Progenitor cell of endocrine pancreas (in vitro differentiated cells): Measurements from ENCODE around the gene CTSC. TPM values are rescaled to one million over a fixed set of nuclear protein-coding genes. Genes with fewer than 3 reads are reported as not detected.

Experiments
- DNase-seq: peaks from one replicate; pipeline ENCODE4 v3.0.0; 2021; ENCODE audit warnings: low spot score; ENCODE audit not compliant: unreplicated experiment
- H3K27ac Mint-ChIP-seq: 2 replicates; pipeline ENCODE4 v1.8.0; 2021; ENCODE audit warnings: mild to moderate bottlenecking, moderate library complexity, mixed read lengths
- H3K27me3 Mint-ChIP-seq: 2 replicates; pipeline ENCODE4 v1.8.0; 2021; ENCODE audit warnings: mixed read lengths
- H3K36me3 Mint-ChIP-seq: 2 replicates; pipeline ENCODE4 v1.8.0; 2022; ENCODE audit warnings: mixed read lengths; ENCODE audit not compliant: insufficient read depth
- H3K4me1 Mint-ChIP-seq: 2 replicates; pipeline ENCODE4 v1.8.0; 2021; ENCODE audit warnings: low read depth, mixed read lengths
- H3K4me3 Mint-ChIP-seq: 2 replicates; pipeline ENCODE4 v1.8.0; 2021; ENCODE audit warnings: low read depth, mild to moderate bottlenecking, moderate library complexity, mixed read lengths
- H3K9me3 Mint-ChIP-seq: 2 replicates; pipeline ENCODE4 v1.8.0; 2021; ENCODE audit warnings: low read depth, mixed read lengths
- total RNA-seq: library from RNA; stranded (reverse); gene quantifications from 2 replicates; pipeline ENCODE4 v1.2.1, GENCODE V29; 2021
- TF ChIP-seq, protein P1 (sequence below): fragments of 200-600 bp; sonication (generic); IDR thresholded peaks from one replicate; pipeline ENCODE4 v1.5.0; 2021; ENCODE audit warnings: antibody characterized with exemption, mild to moderate bottlenecking; ENCODE audit not compliant: unreplicated experiment

Gene CTSC
- total RNA-seq, 1 donor from 2014 or later = 55.0 TPM

DNA sequence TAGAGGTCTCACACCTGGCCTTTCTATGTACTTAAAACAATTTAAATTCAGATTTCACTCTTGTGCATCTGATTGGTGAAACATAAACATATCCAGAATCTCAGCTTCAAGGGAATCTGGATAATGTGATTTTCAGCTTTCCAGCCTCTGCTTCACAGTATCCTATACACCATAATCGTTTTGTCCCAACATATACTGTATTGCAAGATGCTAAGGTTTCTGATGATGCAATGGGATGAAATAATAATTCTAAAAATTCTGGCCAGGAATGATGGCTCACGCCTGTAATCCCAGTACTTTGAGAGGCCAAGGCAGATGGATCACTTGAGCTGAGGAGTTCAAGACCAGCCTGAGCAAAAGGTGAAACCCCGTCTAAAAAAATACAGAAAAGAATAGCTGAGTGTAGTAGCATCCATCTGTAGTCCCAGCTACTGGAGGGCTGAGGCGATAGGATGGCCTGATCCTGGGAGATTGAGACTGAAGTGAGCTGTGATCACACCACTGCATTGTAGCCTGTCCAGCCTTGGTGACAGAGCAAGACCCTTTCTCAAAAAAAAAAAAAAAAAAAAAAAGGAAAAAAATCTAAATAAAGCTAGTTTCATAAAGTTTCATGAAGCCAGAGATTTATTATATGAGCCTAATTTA is 41.0 kb upstream of the CTSC start:
- Mint-ChIP-seq H3K4me1 (no peaks in the 10 kb centered on the region), H3K36me3 (no peaks in the 10 kb centered on the region), H3K4me3 (no peak overlapping the region), H3K27me3 (no peaks in the 10 kb centered on the region), H3K9me3 (no peaks in the 10 kb centered on the region), H3K27ac (no peak overlapping the region)
- TF ChIP-seq, protein P1, sequence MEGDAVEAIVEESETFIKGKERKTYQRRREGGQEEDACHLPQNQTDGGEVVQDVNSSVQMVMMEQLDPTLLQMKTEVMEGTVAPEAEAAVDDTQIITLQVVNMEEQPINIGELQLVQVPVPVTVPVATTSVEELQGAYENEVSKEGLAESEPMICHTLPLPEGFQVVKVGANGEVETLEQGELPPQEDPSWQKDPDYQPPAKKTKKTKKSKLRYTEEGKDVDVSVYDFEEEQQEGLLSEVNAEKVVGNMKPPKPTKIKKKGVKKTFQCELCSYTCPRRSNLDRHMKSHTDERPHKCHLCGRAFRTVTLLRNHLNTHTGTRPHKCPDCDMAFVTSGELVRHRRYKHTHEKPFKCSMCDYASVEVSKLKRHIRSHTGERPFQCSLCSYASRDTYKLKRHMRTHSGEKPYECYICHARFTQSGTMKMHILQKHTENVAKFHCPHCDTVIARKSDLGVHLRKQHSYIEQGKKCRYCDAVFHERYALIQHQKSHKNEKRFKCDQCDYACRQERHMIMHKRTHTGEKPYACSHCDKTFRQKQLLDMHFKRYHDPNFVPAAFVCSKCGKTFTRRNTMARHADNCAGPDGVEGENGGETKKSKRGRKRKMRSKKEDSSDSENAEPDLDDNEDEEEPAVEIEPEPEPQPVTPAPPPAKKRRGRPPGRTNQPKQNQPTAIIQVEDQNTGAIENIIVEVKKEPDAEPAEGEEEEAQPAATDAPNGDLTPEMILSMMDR = no peak
- DNase-seq = no peak

DNA sequence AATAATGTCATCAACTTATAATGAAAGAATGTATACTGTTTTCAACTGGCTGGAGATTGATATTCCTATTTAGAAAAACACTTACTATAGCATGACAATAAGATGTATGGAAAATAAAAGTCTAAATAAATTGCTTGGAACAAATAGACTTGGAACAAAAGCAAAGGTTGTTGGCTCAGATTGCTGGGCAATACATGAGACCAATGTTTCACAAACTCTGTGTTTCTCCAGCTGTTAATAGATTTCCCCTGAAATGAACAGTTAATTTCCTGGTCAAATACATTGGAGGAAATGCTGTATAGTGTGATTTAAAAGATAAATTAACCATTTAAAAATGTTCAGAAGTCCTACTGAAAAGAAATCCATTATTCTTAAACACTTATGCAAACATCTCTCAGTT is 40.1 kb upstream of the CTSC start:
- H3K9me3 Mint-ChIP-seq = no peaks in the 10 kb centered on the region
- TF ChIP-seq, protein P1 = no peak
- H3K27ac Mint-ChIP-seq = no peak overlapping the region
- no peaks in the 10 kb centered on the region for H3K27me3 Mint-ChIP-seq
- no peak for DNase-seq
- H3K4me1 Mint-ChIP-seq = no peaks in the 10 kb centered on the region
- H3K36me3 Mint-ChIP-seq = no peaks in the 10 kb centered on the region
- H3K4me3 Mint-ChIP-seq = no peak overlapping the region

DNA sequence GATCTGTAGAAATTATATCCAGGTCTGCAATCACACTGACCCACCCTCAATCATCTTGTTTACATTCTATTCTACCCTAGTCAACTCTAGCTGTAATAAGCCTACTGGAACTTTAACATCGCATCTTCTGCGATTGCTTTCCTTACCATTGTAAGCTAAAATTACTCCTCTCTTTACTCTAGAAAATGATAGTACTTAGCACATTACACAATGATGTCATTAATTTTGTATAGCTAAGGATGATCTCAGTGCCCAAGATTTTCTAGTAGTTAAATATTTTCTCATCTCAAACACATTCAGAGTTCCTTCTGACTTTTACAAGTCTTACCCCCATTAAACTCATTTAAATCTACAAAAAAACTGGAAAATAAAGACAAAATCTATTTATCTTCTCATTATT is 39.6 kb upstream of the CTSC start:
- no peak for DNase-seq
- no peak overlapping the region for H3K27ac Mint-ChIP-seq
- TF ChIP-seq, protein P1 = no peak
- no peak overlapping the region for H3K4me3 Mint-ChIP-seq
- H3K9me3 Mint-ChIP-seq = no peaks in the 10 kb centered on the region
- H3K4me1 Mint-ChIP-seq = no peaks in the 10 kb centered on the region
- no peaks in the 10 kb centered on the region for H3K27me3 Mint-ChIP-seq
- H3K36me3 Mint-ChIP-seq = no peaks in the 10 kb centered on the region

DNA sequence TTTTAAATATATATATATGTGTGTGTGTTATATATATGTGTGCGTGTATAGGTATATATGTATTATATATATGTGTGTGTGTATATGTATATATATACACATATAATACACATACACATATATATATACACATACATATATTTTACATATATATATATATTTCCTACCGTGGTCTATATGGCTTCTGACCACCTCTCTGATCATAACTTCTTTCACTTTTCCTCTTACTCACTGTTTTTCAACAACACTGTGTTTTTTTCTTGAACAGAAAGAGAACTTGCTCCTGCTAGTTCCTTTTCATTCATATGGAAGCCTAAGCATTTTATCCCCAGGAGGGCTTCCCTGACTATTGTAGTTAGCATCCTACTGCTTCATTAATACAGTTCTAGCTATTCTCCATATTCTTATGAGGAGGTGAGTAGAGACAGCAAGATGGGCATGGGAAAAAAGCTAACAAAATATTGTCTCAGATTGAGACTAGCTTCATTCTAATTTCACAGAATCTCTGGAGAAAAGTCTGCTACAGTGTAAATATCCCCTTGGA is 38.5 kb upstream of the CTSC start:
- no peak overlapping the region for H3K4me3 Mint-ChIP-seq
- H3K4me1 Mint-ChIP-seq = no peaks in the 10 kb centered on the region
- no peaks in the 10 kb centered on the region for H3K9me3 Mint-ChIP-seq
- H3K36me3 Mint-ChIP-seq = no peaks in the 10 kb centered on the region
- TF ChIP-seq, protein P1 = no peak
- no peak overlapping the region for H3K27ac Mint-ChIP-seq
- DNase-seq = no peak
- H3K27me3 Mint-ChIP-seq = no peaks in the 10 kb centered on the region

DNA sequence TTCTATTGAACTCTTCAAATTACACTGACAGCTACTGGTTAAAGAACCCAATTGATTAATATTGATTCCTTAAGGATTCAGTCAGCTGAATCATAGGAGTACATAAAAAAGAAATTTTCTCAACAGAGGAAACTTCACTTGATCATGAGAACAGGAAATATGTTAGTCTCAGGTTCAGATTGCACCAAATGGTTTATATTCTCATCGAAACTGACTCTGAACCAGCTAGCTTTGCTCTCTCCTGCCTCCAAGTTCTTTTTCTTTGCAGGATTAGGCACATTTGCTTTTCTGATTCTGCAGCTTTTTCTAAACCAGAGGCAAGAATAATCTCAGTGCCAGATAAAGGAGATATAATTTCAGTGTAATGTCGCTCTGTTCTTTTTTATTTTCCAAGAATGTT is 33.2 kb upstream of the CTSC start:
- H3K4me1 Mint-ChIP-seq = no peaks in the 10 kb centered on the region
- no peaks in the 10 kb centered on the region for H3K36me3 Mint-ChIP-seq
- DNase-seq = no peak
- H3K9me3 Mint-ChIP-seq = no peaks in the 10 kb centered on the region
- no peaks in the 10 kb centered on the region for H3K27me3 Mint-ChIP-seq
- no peak overlapping the region for H3K4me3 Mint-ChIP-seq
- H3K27ac Mint-ChIP-seq = no peak overlapping the region
- TF ChIP-seq, protein P1 = no peak
